Psoas muscle (tissue), 8 donors: ENCODE measurements around the gene GALP. TPM values are rescaled to one million over a fixed set of nuclear protein-coding genes. Genes with fewer than 3 reads are reported as not detected.
"Not testable (repeated sequence)": the region's sequence is repeated elsewhere in the genome, so short reads cannot be mapped to it uniquely, and the experiment has no call there.

ENCODE experiments used
- ATAC-seq, 4 donors: fragments of 200-7000 bp; cut with Tn5 transposase; one replicate each; pipeline ENCODE4 v1.9.1; 2020; ENCODE audit warnings: moderate library complexity in 3 of 4, mild to moderate bottlenecking in 2 of 4
- DNase-seq, 2 donors: peaks; one replicate each; pipeline ENCODE4 v3.0.0-alpha.2; 2020
- H3K27ac ChIP-seq: fragments of 200-600 bp; one replicate; pipeline ENCODE4 v1.8.0; 2022
- H3K27me3 ChIP-seq, 3 donors: fragments of 200-600 bp in 1 of 3; one replicate each; pipeline versions ENCODE4 v1.6.1 to v1.8.0; 2013 to 2022; ENCODE audit warnings: low read length in 2 of 3, mild to moderate bottlenecking in 2 of 3, moderate library complexity in 1 of 3; ENCODE audit not compliant: insufficient read depth in 3 of 3
- H3K36me3 ChIP-seq, 2 donors: fragments of 200-600 bp in 1 of 2; one replicate each; pipeline versions ENCODE4 v1.6.1 to v1.8.0; 2013 to 2022; ENCODE audit warnings: low read depth in 1 of 2, mild to moderate bottlenecking in 1 of 2, moderate library complexity in 1 of 2; ENCODE audit not compliant: insufficient read depth in 1 of 2
- H3K4me1 ChIP-seq: fragments of 200-600 bp; one replicate; pipeline ENCODE4 v1.8.0; 2022
- H3K4me3 ChIP-seq: fragments of 200-600 bp; one replicate; pipeline ENCODE4 v1.8.0; 2022; ENCODE audit warnings: mild to moderate bottlenecking
- H3K9me3 ChIP-seq: fragments of 200-600 bp; one replicate; pipeline ENCODE4 v1.8.0; 2022
- CTCF ChIP-seq: fragments of 200-600 bp; IDR thresholded peaks from one replicate; pipeline ENCODE4 v1.8.0; 2022; ENCODE audit warnings: antibody characterized with exemption
- WGBS, 3 donors: extraction: QIAGEN DNeasy Blood & Tissue Kit; methylation state at CpG; one replicate each; pipeline versions ENCODE4 v1.1.6 to v1.1.7; 2013; 5-methylcytosine and 5-hydroxymethylcytosine counted together
- intact Hi-C, 2 donors: fragments of 100-400 bp; cut with DNase I; formaldehyde crosslinking; loops; one replicate each; pipeline versions ENCODE4 v1.11.0 to v1.14.2; 2022
- long read RNA-seq, 2 donors: library from polyadenylated mRNA; unstranded; transcript quantifications; one replicate each; pipeline ENCODE4 v2.0.0, GENCODE V29; 2021
- polyA plus RNA-seq, 3 donors: library from polyadenylated mRNA; stranded (reverse); fragments of 200-250 nt; gene quantifications; one replicate each; pipeline ENCODE4 v1.2.3, GENCODE V29; 2013
- total RNA-seq, 4 donors: library from RNA; stranded (reverse); fragmentation: NEBNext Ultra II Directional in 2 of 4; extraction: Animal tissue kit (Norgen Biotek cat#: 25700) in 2 of 4; gene quantifications; one replicate each; pipeline versions ENCODE4 v1.2.1 to v1.2.4, GENCODE V29; 2021 to 2023
- donor health status: healthy with polysubstance abuse.
- donor health status: DM: no; HTN: no; CAD: no; lungs with moderate emphysema.
- donor health status: Bipolar disorder and iron deficiency.
- donor health status: healthy.
- donor health status: DM: yes; HTN: yes; CAD: no.
- donor health status: DM: no; HTN: no; CAD: no.
- donor health status: DM: no; HTN: no; CAD: no.
- donor health status: DM: yes; HTN: yes; CAD: no.

The GALP gene
- total RNA-seq: not detected
- not detected for polyA plus RNA-seq
- long read RNA-seq, donor 1: 0 reads
- long read RNA-seq, donor 2: 0 reads

GRCh38 chr19:56175861-56176307, at the start of gene GALP:
TSS of gene GALP (plus strand) at chr19:56176008. CDS start at chr19:56177109, 1,101 bp downstream.
- H3K27me3 ChIP-seq: peaks cover 0 to 27% (median 9%) of the 10 kb centered on the region in 3 donors
- 29 to 36% (median 30%) methylated on average over 13 to 15 of the region's 15 CpGs for WGBS, 3 donors
- H3K9me3 ChIP-seq, H3K4me1 ChIP-seq, ATAC-seq, DNase-seq, intact Hi-C loops, H3K36me3 ChIP-seq, H3K4me3 ChIP-seq, H3K27ac ChIP-seq: not testable (repeated sequence)

GRCh38 chr19:56126983-56127780, 48.6 kb upstream of the GALP start:
- Histone ChIP-seq H3K4me3 (no peak overlapping the region), H3K9me3 (no peaks in the 10 kb centered on the region), H3K27ac (no peak overlapping the region), H3K36me3 (no peaks in the 10 kb centered on the region), H3K27me3 (no peaks in the 10 kb centered on the region), H3K4me1 (no peaks in the 10 kb centered on the region)
- WGBS, 3 donors: 64 to 71% (median 67%) methylated on average over 19 of the region's 19 CpGs
- intact Hi-C loops: no loop called here
- DNase-seq (no peak), ATAC-seq (no peak)
- no peak for TF ChIP-seq CTCF

- TF ChIP-seq CTCF: no peak
- WGBS, 3 donors: 75 to 76% (median 76%) methylated on average over 7 of the region's 7 CpGs
- H3K27ac ChIP-seq: no peak overlapping the region
- intact Hi-C loops: no loop called here
- no peaks in the 10 kb centered on the region for H3K27me3 ChIP-seq
- H3K4me3 ChIP-seq: no peak overlapping the region
- H3K4me1 ChIP-seq: no peaks in the 10 kb centered on the region
- no peak for DNase-seq
- H3K36me3 ChIP-seq: no peaks in the 10 kb centered on the region
- no peaks in the 10 kb centered on the region for H3K9me3 ChIP-seq
- no peak for ATAC-seq
Measured at GRCh38 chr19:56130006-56130405, 45.8 kb upstream of the GALP start.

GRCh38 chr19:56131651-56132050, 44.2 kb upstream of the GALP start:
- no peaks in the 10 kb centered on the region for H3K4me1 ChIP-seq
- no peak for ATAC-seq

More at GRCh38 chr19:56131651-56132050, 44.2 kb upstream of the GALP start:
- Histone ChIP-seq H3K4me3 (no peak overlapping the region), H3K27ac (no peak overlapping the region), H3K9me3 (no peaks in the 10 kb centered on the region), H3K36me3 (no peaks in the 10 kb centered on the region), H3K27me3 (no peaks in the 10 kb centered on the region)
- DNase-seq: no peak
- TF ChIP-seq CTCF: no peak
- intact Hi-C loops: no loop called here
- 82 to 94% (median 90%) methylated on average over 8 of the region's 8 CpGs for WGBS, 3 donors
